Measurements from ENCODE around the gene CFAP57.
"Not testable (repeated sequence)": the region's sequence is repeated elsewhere in the genome, so short reads cannot be mapped to it uniquely, and the experiment has no call there.

Gene CFAP57

GRCh38 chr1:43194509-43194908 lies 22.4 kb downstream of the CFAP57 start:
- Histone ChIP-seq H2AFZ (ENCODE audit: low read depth, low read length) (no peak overlapping the region), H3K4me3 (ENCODE audit: low read length) (no peak overlapping the region), H3K4me1 (ENCODE audit: insufficient read depth, low read length) (no peaks in the 10 kb centered on the region), H3K27me3 (ENCODE audit: insufficient read depth, low read length) (no peaks in the 10 kb centered on the region), H3K36me3 (ENCODE audit: insufficient read depth, low read length) (no peaks in the 10 kb centered on the region), H3K9me3 (ENCODE audit: low read length) (no peaks in the 10 kb centered on the region)

GRCh38 chr1:43197343-43198127 lies 25.4 kb downstream of the CFAP57 start:
- Histone ChIP-seq H3K4me1 (ENCODE audit: insufficient read depth, low read length) (no peaks in the 10 kb centered on the region), H2AFZ (ENCODE audit: low read depth, low read length) (no peak overlapping the region), H3K27me3 (ENCODE audit: insufficient read depth, low read length) (no peaks in the 10 kb centered on the region), H3K4me3 (ENCODE audit: low read length) (no peak overlapping the region), H3K36me3 (ENCODE audit: insufficient read depth, low read length) (no peaks in the 10 kb centered on the region), H3K9me3 (ENCODE audit: low read length) (no peaks in the 10 kb centered on the region)

- no peaks in the 10 kb centered on the region for H3K9me3 ChIP-seq (ENCODE audit: low read length)
- H2AFZ ChIP-seq (ENCODE audit: low read depth, low read length): no peak overlapping the region
- H3K27me3 ChIP-seq (ENCODE audit: insufficient read depth, low read length): no peaks in the 10 kb centered on the region
- H3K4me3 ChIP-seq (ENCODE audit: low read length): no peak overlapping the region
- H3K4me1 ChIP-seq (ENCODE audit: insufficient read depth, low read length): no peaks in the 10 kb centered on the region
- no peaks in the 10 kb centered on the region for H3K36me3 ChIP-seq (ENCODE audit: insufficient read depth, low read length)
Observed at GRCh38 chr1:43199093-43199726, 27.1 kb downstream of the CFAP57 start.

GRCh38 chr1:43203859-43204258 lies 31.7 kb downstream of the CFAP57 start:
- Histone ChIP-seq H3K9me3 (ENCODE audit: low read length) (no peaks in the 10 kb centered on the region), H3K4me1 (ENCODE audit: insufficient read depth, low read length) (peaks cover 9% of the 10 kb centered on the region), H3K27me3 (ENCODE audit: insufficient read depth, low read length) (no peaks in the 10 kb centered on the region), H3K4me3 (ENCODE audit: low read length) (no peak overlapping the region), H2AFZ (ENCODE audit: low read depth, low read length) (no peak overlapping the region), H3K36me3 (ENCODE audit: insufficient read depth, low read length) (no peaks in the 10 kb centered on the region)

- Histone ChIP-seq H3K4me3 (ENCODE audit: low read length) (no peak overlapping the region), H3K9me3 (ENCODE audit: low read length) (no peaks in the 10 kb centered on the region), H3K27me3 (ENCODE audit: insufficient read depth, low read length) (no peaks in the 10 kb centered on the region), H3K4me1 (ENCODE audit: insufficient read depth, low read length) (peaks cover 9% of the 10 kb centered on the region), H3K36me3 (ENCODE audit: insufficient read depth, low read length) (no peaks in the 10 kb centered on the region), H2AFZ (ENCODE audit: low read depth, low read length) (no peak overlapping the region)
Observed at GRCh38 chr1:43204394-43204793, 32.3 kb downstream of the CFAP57 start.

- Histone ChIP-seq H3K4me1 (ENCODE audit: insufficient read depth, low read length) (peaks cover 9% of the 10 kb centered on the region), H3K4me3 (ENCODE audit: low read length) (no peak overlapping the region), H3K27me3 (ENCODE audit: insufficient read depth, low read length) (no peaks in the 10 kb centered on the region), H2AFZ (ENCODE audit: low read depth, low read length) (no peak overlapping the region), H3K9me3 (ENCODE audit: low read length) (no peaks in the 10 kb centered on the region), H3K36me3 (ENCODE audit: insufficient read depth, low read length) (no peaks in the 10 kb centered on the region)
Observed at GRCh38 chr1:43205671-43206070, 33.5 kb downstream of the CFAP57 start.

- H3K27me3 ChIP-seq (ENCODE audit: insufficient read depth, low read length): no peaks in the 10 kb centered on the region
- no peaks in the 10 kb centered on the region for H3K9me3 ChIP-seq (ENCODE audit: low read length)
- H3K4me3 ChIP-seq (ENCODE audit: low read length): no peak overlapping the region
- H3K36me3 ChIP-seq (ENCODE audit: insufficient read depth, low read length): no peaks in the 10 kb centered on the region
- H2AFZ ChIP-seq (ENCODE audit: low read depth, low read length): no peak overlapping the region
- H3K4me1 ChIP-seq (ENCODE audit: insufficient read depth, low read length): peaks cover 9% of the 10 kb centered on the region
Observed at GRCh38 chr1:43206600-43207228, 34.6 kb downstream of the CFAP57 start.

GRCh38 chr1:43207229-43207853 lies 35.2 kb downstream of the CFAP57 start:
- Histone ChIP-seq H3K27me3 (ENCODE audit: insufficient read depth, low read length) (no peaks in the 10 kb centered on the region), H3K4me1 (ENCODE audit: insufficient read depth, low read length) (peaks cover 9% of the 10 kb centered on the region), H3K9me3 (ENCODE audit: low read length) (no peaks in the 10 kb centered on the region), H3K36me3 (ENCODE audit: insufficient read depth, low read length) (no peaks in the 10 kb centered on the region), H3K4me3 (ENCODE audit: low read length) (no peak overlapping the region), H2AFZ (ENCODE audit: low read depth, low read length) (no peak overlapping the region)

GRCh38 chr1:43208277-43208676 lies 36.1 kb downstream of the CFAP57 start:
- H2AFZ ChIP-seq (ENCODE audit: low read depth, low read length); H3K9me3 ChIP-seq (ENCODE audit: low read length); H3K36me3 ChIP-seq (ENCODE audit: insufficient read depth, low read length); H3K27me3 ChIP-seq (ENCODE audit: insufficient read depth, low read length); H3K4me3 ChIP-seq (ENCODE audit: low read length); H3K4me1 ChIP-seq (ENCODE audit: insufficient read depth, low read length): not testable (repeated sequence)

- no peaks in the 10 kb centered on the region for H3K9me3 ChIP-seq (ENCODE audit: low read length)
Observed at GRCh38 chr1:43214501-43215444, 42.6 kb downstream of the CFAP57 start.

GRCh38 chr1:43217747-43218146 lies 45.6 kb downstream of the CFAP57 start:
- no peaks in the 10 kb centered on the region for H3K36me3 ChIP-seq (ENCODE audit: insufficient read depth, low read length)
- no peak overlapping the region for H2AFZ ChIP-seq (ENCODE audit: low read depth, low read length)
- peaks cover 16% of the 10 kb centered on the region for H3K27me3 ChIP-seq (ENCODE audit: insufficient read depth, low read length)
- H3K9me3 ChIP-seq (ENCODE audit: low read length): no peaks in the 10 kb centered on the region
- H3K4me1 ChIP-seq (ENCODE audit: insufficient read depth, low read length): no peaks in the 10 kb centered on the region
- no peak overlapping the region for H3K4me3 ChIP-seq (ENCODE audit: low read length)

More at GRCh38 chr1:43214501-43215444, 42.6 kb downstream of the CFAP57 start:
- H3K4me3 ChIP-seq (ENCODE audit: low read length): no peak overlapping the region
- no peaks in the 10 kb centered on the region for H3K4me1 ChIP-seq (ENCODE audit: insufficient read depth, low read length)
- H3K27me3 ChIP-seq (ENCODE audit: insufficient read depth, low read length): peaks cover 4% of the 10 kb centered on the region
- no peaks in the 10 kb centered on the region for H3K36me3 ChIP-seq (ENCODE audit: insufficient read depth, low read length)
- H2AFZ ChIP-seq (ENCODE audit: low read depth, low read length): no peak overlapping the region

- Histone ChIP-seq H2AFZ (ENCODE audit: low read depth, low read length) (no peak overlapping the region), H3K4me3 (ENCODE audit: low read length) (no peak overlapping the region), H3K27me3 (ENCODE audit: insufficient read depth, low read length) (peaks cover 12% of the 10 kb centered on the region), H3K4me1 (ENCODE audit: insufficient read depth, low read length) (no peaks in the 10 kb centered on the region), H3K9me3 (ENCODE audit: low read length) (no peaks in the 10 kb centered on the region), H3K36me3 (ENCODE audit: insufficient read depth, low read length) (no peaks in the 10 kb centered on the region)
Observed at GRCh38 chr1:43220905-43221778, 49.0 kb downstream of the CFAP57 start.

Data from neuron (in vitro differentiated cells).